ENCODE measurements around the gene DENND4C.

DENND4C gene

GRCh38 chr9:19290103-19290502 is 59.6 kb downstream of the DENND4C start:
- H3K9me3 ChIP-seq (ENCODE audit: control insufficient read depth, insufficient read depth, low read depth, low read length), result no peaks in the 10 kb centered on the region
- CTCF ChIA-PET, result no interaction called here
- POLR2A ChIA-PET, result no interaction called here
- no peak overlapping the region for H3K4me3 ChIP-seq (ENCODE audit: low read depth, low read length)
- TF ChIP-seq ZNF707 (tag by site-specific recombination; IDR thresholded peaks at IDR 0.05) (no peak), ZNF404 (tag by site-specific recombination; IDR thresholded peaks at IDR 0.05) (no peak), KLF7 (tag by site-specific recombination; IDR thresholded peaks at IDR 0.05; ENCODE audit: borderline replicate concordance) (no peak), ZNF248 (tag by site-specific recombination; IDR thresholded peaks at IDR 0.05) (no peak), ZNF10 (tag by site-specific recombination; IDR thresholded peaks at IDR 0.05) (no peak), ZNF223 (tag by site-specific recombination; IDR thresholded peaks at IDR 0.05) (no peak), ZNF48 (tag by site-specific recombination; IDR thresholded peaks at IDR 0.05) (no peak), ZNF335 (tag by site-specific recombination; conservative IDR thresholded peaks at IDR 0.05) (no peak), ZNF433 (tag by site-specific recombination; IDR thresholded peaks at IDR 0.05; ENCODE audit: low read depth) (no peak), ZNF169 (tag by site-specific recombination; IDR thresholded peaks at IDR 0.05) (no peak), ZSCAN23 (tag by site-specific recombination; IDR thresholded peaks at IDR 0.05) (no peak), ZNF560 (tag by site-specific recombination; IDR thresholded peaks at IDR 0.05; ENCODE audit: borderline replicate concordance) (no peak), EGR2 (tag by site-specific recombination; IDR thresholded peaks at IDR 0.05; ENCODE audit: low read depth) (no peak), ZNF214 (tag by site-specific recombination; IDR thresholded peaks at IDR 0.05; ENCODE audit: borderline replicate concordance) (no peak), GLI2 (tag by site-specific recombination; IDR thresholded peaks at IDR 0.05; ENCODE audit: borderline replicate concordance, low read depth) (no peak), BCL11B (tag by site-specific recombination; IDR thresholded peaks at IDR 0.05; ENCODE audit: low read depth) (no peak), ZNF24 (tag by site-specific recombination; IDR thresholded peaks at IDR 0.05) (no peak)
- TF ChIP-seq, protein P1, sequence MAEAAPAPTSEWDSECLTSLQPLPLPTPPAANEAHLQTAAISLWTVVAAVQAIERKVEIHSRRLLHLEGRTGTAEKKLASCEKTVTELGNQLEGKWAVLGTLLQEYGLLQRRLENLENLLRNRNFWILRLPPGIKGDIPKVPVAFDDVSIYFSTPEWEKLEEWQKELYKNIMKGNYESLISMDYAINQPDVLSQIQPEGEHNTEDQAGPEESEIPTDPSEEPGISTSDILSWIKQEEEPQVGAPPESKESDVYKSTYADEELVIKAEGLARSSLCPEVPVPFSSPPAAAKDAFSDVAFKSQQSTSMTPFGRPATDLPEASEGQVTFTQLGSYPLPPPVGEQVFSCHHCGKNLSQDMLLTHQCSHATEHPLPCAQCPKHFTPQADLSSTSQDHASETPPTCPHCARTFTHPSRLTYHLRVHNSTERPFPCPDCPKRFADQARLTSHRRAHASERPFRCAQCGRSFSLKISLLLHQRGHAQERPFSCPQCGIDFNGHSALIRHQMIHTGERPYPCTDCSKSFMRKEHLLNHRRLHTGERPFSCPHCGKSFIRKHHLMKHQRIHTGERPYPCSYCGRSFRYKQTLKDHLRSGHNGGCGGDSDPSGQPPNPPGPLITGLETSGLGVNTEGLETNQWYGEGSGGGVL (tag by site-specific recombination; IDR thresholded peaks at IDR 0.05), result no peak
- H3K27ac ChIP-seq (ENCODE audit: extremely low read depth, low read depth, low read length), result no peak overlapping the region
- H3K4me1 ChIP-seq (ENCODE audit: control insufficient read depth, insufficient read depth, low read length), result peaks cover 9% of the 10 kb centered on the region
- H3K36me3 ChIP-seq (ENCODE audit: control insufficient read depth in 2 of 2, insufficient read depth in 1 of 2, low read length in 2 of 2), result peaks cover 11 to 12% of the 10 kb centered on the region in 2 experiments

- Histone ChIP-seq H3K9me3 (ENCODE audit: control insufficient read depth, insufficient read depth, low read depth, low read length) (no peaks in the 10 kb centered on the region), H3K36me3 (ENCODE audit: control insufficient read depth in 2 of 2, insufficient read depth in 1 of 2, low read length in 2 of 2) (peaks cover 11 to 20% of the 10 kb centered on the region in 2 experiments), H3K4me1 (ENCODE audit: control insufficient read depth, insufficient read depth, low read length) (no peaks in the 10 kb centered on the region; the same call in 1 of the 2 replicates), H3K4me3 (ENCODE audit: low read depth, low read length) (no peak overlapping the region), H3K27ac (ENCODE audit: extremely low read depth, low read depth, low read length) (no peak overlapping the region)
- ChIA-PET POLR2A (no interaction called here), CTCF (interaction anchor here (0.9 to 1.0 kb wide), 2 partner anchors 38 to 163 kb away, joined by 3 read pairs; no protein-coding TSS in a partner anchor)
- TF ChIP-seq, protein P2, sequence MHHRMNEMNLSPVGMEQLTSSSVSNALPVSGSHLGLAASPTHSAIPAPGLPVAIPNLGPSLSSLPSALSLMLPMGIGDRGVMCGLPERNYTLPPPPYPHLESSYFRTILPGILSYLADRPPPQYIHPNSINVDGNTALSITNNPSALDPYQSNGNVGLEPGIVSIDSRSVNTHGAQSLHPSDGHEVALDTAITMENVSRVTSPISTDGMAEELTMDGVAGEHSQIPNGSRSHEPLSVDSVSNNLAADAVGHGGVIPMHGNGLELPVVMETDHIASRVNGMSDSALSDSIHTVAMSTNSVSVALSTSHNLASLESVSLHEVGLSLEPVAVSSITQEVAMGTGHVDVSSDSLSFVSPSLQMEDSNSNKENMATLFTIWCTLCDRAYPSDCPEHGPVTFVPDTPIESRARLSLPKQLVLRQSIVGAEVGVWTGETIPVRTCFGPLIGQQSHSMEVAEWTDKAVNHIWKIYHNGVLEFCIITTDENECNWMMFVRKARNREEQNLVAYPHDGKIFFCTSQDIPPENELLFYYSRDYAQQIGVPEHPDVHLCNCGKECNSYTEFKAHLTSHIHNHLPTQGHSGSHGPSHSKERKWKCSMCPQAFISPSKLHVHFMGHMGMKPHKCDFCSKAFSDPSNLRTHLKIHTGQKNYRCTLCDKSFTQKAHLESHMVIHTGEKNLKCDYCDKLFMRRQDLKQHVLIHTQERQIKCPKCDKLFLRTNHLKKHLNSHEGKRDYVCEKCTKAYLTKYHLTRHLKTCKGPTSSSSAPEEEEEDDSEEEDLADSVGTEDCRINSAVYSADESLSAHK (tag by site-specific recombination; IDR thresholded peaks at IDR 0.05), result no peak
- TF ChIP-seq, protein P3, sequence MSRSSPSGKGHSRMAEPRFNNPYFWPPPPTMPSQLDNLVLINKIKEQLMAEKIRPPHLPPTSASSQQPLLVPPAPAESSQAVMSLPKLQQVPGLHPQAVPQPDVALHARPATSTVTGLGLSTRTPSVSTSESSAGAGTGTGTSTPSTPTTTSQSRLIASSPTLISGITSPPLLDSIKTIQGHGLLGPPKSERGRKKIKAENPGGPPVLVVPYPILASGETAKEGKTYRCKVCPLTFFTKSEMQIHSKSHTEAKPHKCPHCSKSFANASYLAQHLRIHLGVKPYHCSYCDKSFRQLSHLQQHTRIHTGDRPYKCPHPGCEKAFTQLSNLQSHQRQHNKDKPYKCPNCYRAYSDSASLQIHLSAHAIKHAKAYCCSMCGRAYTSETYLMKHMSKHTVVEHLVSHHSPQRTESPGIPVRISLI (tag by site-specific recombination; IDR thresholded peaks at IDR 0.05), result no peak
- no peak for TF ChIP-seq ZFHX2 (tag by site-specific recombination; conservative IDR thresholded peaks at IDR 0.05)
- TF ChIP-seq ZNF677 (tag by site-specific recombination; IDR thresholded peaks at IDR 0.05), result no peak
- TF ChIP-seq ZNF174 (tag by site-specific recombination; IDR thresholded peaks at IDR 0.05), result no peak
- TF ChIP-seq ZNF391 (tag by site-specific recombination; IDR thresholded peaks at IDR 0.05; ENCODE audit: borderline replicate concordance, low read depth), result no peak
- TF ChIP-seq, protein P4, sequence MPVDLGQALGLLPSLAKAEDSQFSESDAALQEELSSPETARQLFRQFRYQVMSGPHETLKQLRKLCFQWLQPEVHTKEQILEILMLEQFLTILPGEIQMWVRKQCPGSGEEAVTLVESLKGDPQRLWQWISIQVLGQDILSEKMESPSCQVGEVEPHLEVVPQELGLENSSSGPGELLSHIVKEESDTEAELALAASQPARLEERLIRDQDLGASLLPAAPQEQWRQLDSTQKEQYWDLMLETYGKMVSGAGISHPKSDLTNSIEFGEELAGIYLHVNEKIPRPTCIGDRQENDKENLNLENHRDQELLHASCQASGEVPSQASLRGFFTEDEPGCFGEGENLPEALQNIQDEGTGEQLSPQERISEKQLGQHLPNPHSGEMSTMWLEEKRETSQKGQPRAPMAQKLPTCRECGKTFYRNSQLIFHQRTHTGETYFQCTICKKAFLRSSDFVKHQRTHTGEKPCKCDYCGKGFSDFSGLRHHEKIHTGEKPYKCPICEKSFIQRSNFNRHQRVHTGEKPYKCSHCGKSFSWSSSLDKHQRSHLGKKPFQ (tag by site-specific recombination; IDR thresholded peaks at IDR 0.05), result no peak
- no peak for TF ChIP-seq INSM2 (tag by site-specific recombination; IDR thresholded peaks at IDR 0.05)
- no peak for TF ChIP-seq ZNF777 (tag by site-specific recombination; IDR thresholded peaks at IDR 0.05; ENCODE audit: borderline replicate concordance)
- no peak for TF ChIP-seq KLF9 (tag by site-specific recombination; IDR thresholded peaks at IDR 0.05; ENCODE audit: low read depth)
- no peak for TF ChIP-seq ZNF514 (tag by site-specific recombination; IDR thresholded peaks at IDR 0.05)
Measured at GRCh38 chr9:19294219-19294618, 63.7 kb downstream of the DENND4C start.
